DND-41 (cell line): ENCODE data around the gene PAWR.

Experiments
- ATAC-seq: fragments of 200-7000 bp; cut with Tn5 transposase; 3 replicates; pipeline ENCODE4 v1.9.1; 2021; ENCODE audit warnings: low read depth; ENCODE audit not compliant: insufficient read depth
- DNase-seq: peaks from one replicate; pipeline ENCODE4 v3.0.0-alpha.2; 2020
- H2AFZ ChIP-seq: 2 replicates; pipeline ENCODE4 v1.6.0; 2012; ENCODE audit warnings: low read depth, low read length
- H3K27ac ChIP-seq: 2 replicates; pipeline ENCODE4 v1.5.1; 2012; ENCODE audit warnings: low read length, inconsistent platforms
- H3K27me3 ChIP-seq: fragments of 200-600 bp; sonication (generic); 2 replicates; pipeline ENCODE4 v1.6.0; 2012; ENCODE audit warnings: low read length, mild to moderate bottlenecking, inconsistent platforms; ENCODE audit not compliant: insufficient read depth, poor library complexity
- H3K36me3 ChIP-seq: 2 replicates; pipeline ENCODE4 v1.5.1; 2012; ENCODE audit warnings: low read length, inconsistent platforms; ENCODE audit not compliant: insufficient read depth
- H3K4me1 ChIP-seq: 2 replicates; pipeline ENCODE4 v1.5.1; 2012; ENCODE audit warnings: mild to moderate bottlenecking, low read length; ENCODE audit not compliant: insufficient read depth
- H3K4me2 ChIP-seq: 2 replicates; pipeline ENCODE4 v1.6.0; 2012; ENCODE audit warnings: mild to moderate bottlenecking, moderate library complexity, low read length, inconsistent platforms; ENCODE audit not compliant: insufficient read depth
- H3K4me3 ChIP-seq, 2 experiments: fragments of 200-600 bp in 1 of 2; shearing (Covaris generic) in 1 of 2; 2 replicates each; pipeline ENCODE4 v1.5.1; 2012 to 2016; ENCODE audit warnings: inconsistent platforms in 2 of 2, low read length in 2 of 2, mild to moderate bottlenecking in 2 of 2, low read depth in 1 of 2, moderate library complexity in 1 of 2
- H3K79me2 ChIP-seq: 2 replicates; pipeline ENCODE4 v1.6.0; 2012; ENCODE audit warnings: low read length, inconsistent platforms; ENCODE audit not compliant: insufficient read depth
- H3K9ac ChIP-seq: 2 replicates; pipeline ENCODE4 v1.6.0; 2012; ENCODE audit warnings: low read depth, mild to moderate bottlenecking, inconsistent platforms, low read length, moderate library complexity
- H3K9me3 ChIP-seq: 2 replicates; pipeline ENCODE4 v1.5.1; 2012; ENCODE audit warnings: low read length, moderate library complexity, mild to moderate bottlenecking, inconsistent platforms; ENCODE audit not compliant: insufficient read depth, severe bottlenecking
- H4K20me1 ChIP-seq: 2 replicates; pipeline ENCODE4 v1.6.0; 2012; ENCODE audit warnings: low read length; ENCODE audit not compliant: insufficient read depth
- CTCF ChIP-seq: IDR thresholded peaks from 2 replicates; pipeline ENCODE4 v1.5.1; 2012; ENCODE audit warnings: borderline replicate concordance, low read length, moderate library complexity, mild to moderate bottlenecking; ENCODE audit not compliant: poor library complexity, severe bottlenecking; ENCODE audit errors: extremely low read depth
- EZH2 ChIP-seq: IDR thresholded peaks from 3 replicates; pipeline ENCODE4 v1.6.1; 2012; ENCODE audit warnings: borderline replicate concordance, low read depth, mild to moderate bottlenecking, moderate library complexity, low read length, inconsistent platforms; ENCODE audit not compliant: severe bottlenecking

Gene PAWR

GRCh38 chr12:79677672-79678071 is 13.1 kb downstream of the PAWR start:
- Histone ChIP-seq H3K4me3 (no peak overlapping the region), H3K36me3 (no peaks in the 10 kb centered on the region), H3K4me1 (no peaks in the 10 kb centered on the region), H3K9ac (no peak overlapping the region), H3K27ac (no peak overlapping the region), H3K79me2 (no peaks in the 10 kb centered on the region), H3K9me3 (no peaks in the 10 kb centered on the region), H3K27me3 (no peaks in the 10 kb centered on the region), H4K20me1 (no peaks in the 10 kb centered on the region), H3K4me2 (no peak overlapping the region), H2AFZ (no peak overlapping the region)
- DNase-seq (no peak), ATAC-seq (no peak)
- TF ChIP-seq EZH2 (no peak), CTCF (no peak)

- Histone ChIP-seq H3K27ac (no peak overlapping the region), H3K4me2 (no peak overlapping the region), H3K4me3 (no peak overlapping the region), H3K27me3 (no peaks in the 10 kb centered on the region), H3K9me3 (no peaks in the 10 kb centered on the region), H3K79me2 (no peaks in the 10 kb centered on the region), H3K4me1 (no peaks in the 10 kb centered on the region), H2AFZ (no peak overlapping the region), H3K36me3 (no peaks in the 10 kb centered on the region), H3K9ac (no peak overlapping the region), H4K20me1 (no peaks in the 10 kb centered on the region)
- DNase-seq: no peak
- TF ChIP-seq EZH2 (no peak), CTCF (no peak)
- ATAC-seq: no peak
These were observed 14.2 kb downstream of the PAWR start for GRCh38 chr12:79676579-79676978.

- H3K4me2 ChIP-seq: no peak overlapping the region
- no peak overlapping the region for H3K9ac ChIP-seq
- no peaks in the 10 kb centered on the region for H3K36me3 ChIP-seq
- TF ChIP-seq EZH2 (no peak), CTCF (no peak)
- H3K9me3 ChIP-seq: no peaks in the 10 kb centered on the region
- H3K27ac ChIP-seq: no peak overlapping the region
- DNase-seq: no peak
- H4K20me1 ChIP-seq: no peaks in the 10 kb centered on the region
- no peaks in the 10 kb centered on the region for H3K79me2 ChIP-seq
- H3K27me3 ChIP-seq: no peaks in the 10 kb centered on the region
- H3K4me1 ChIP-seq: no peaks in the 10 kb centered on the region
- no peak overlapping the region for H3K4me3 ChIP-seq
- H2AFZ ChIP-seq: no peak overlapping the region
- no peak for ATAC-seq
These were observed 16.1 kb downstream of the PAWR start for GRCh38 chr12:79674629-79675028.

GRCh38 chr12:79673354-79673753 is 17.4 kb downstream of the PAWR start:
- Histone ChIP-seq H3K36me3 (no peaks in the 10 kb centered on the region), H3K9me3 (no peaks in the 10 kb centered on the region), H3K4me3 (no peak overlapping the region), H3K27ac (no peak overlapping the region), H3K79me2 (no peaks in the 10 kb centered on the region), H3K9ac (no peak overlapping the region), H3K4me1 (no peaks in the 10 kb centered on the region), H4K20me1 (no peaks in the 10 kb centered on the region), H3K4me2 (no peak overlapping the region), H3K27me3 (no peaks in the 10 kb centered on the region), H2AFZ (no peak overlapping the region)
- ATAC-seq: no peak
- TF ChIP-seq CTCF: no peak
- no peak for TF ChIP-seq EZH2
- no peak for DNase-seq
